ENCODE measurements around the gene KLHDC8A. TPM values are rescaled to one million over a fixed set of nuclear protein-coding genes. Genes with fewer than 3 reads are reported as not detected.

The KLHDC8A gene
- total RNA-seq, 3 donors from 2014 or later = 0.17 to 1.8 (median 0.78) TPM

- peaks cover 6% of the 10 kb centered on the region for H3K4me1 ChIP-seq (ENCODE audit: low read depth)
- intact Hi-C loops (cut with DNase I, micrococcal nuclease) = no loop called here
- no peak for TF ChIP-seq CTCF (IDR thresholded peaks at IDR 0.05)
- no peak for DNase-seq
- H3K4me3 ChIP-seq = no peak overlapping the region
- ATAC-seq = no peak
- H3K36me3 ChIP-seq (ENCODE audit: low read depth) = no peaks in the 10 kb centered on the region
- H3K9me3 ChIP-seq = no peaks in the 10 kb centered on the region
Observed at GRCh38 chr1:205328476-205328875, 28.2 kb downstream of the KLHDC8A start.

- Histone ChIP-seq H3K4me3 (no peak overlapping the region), H3K36me3 (ENCODE audit: low read depth) (no peaks in the 10 kb centered on the region), H3K9me3 (no peaks in the 10 kb centered on the region), H3K4me1 (ENCODE audit: low read depth) (peaks cover 8% of the 10 kb centered on the region)
- intact Hi-C loops (cut with DNase I, micrococcal nuclease) = no loop called here
- no peak for DNase-seq
- TF ChIP-seq CTCF (IDR thresholded peaks at IDR 0.05) = no peak
- no peak for ATAC-seq
Observed at GRCh38 chr1:205326812-205327466, 29.8 kb downstream of the KLHDC8A start.

GRCh38 chr1:205325334-205325884 lies 31.3 kb downstream of the KLHDC8A start:
- no peaks in the 10 kb centered on the region for H3K9me3 ChIP-seq
- TF ChIP-seq CTCF (IDR thresholded peaks at IDR 0.05) = peak; percentile 48
- no peak overlapping the region for H3K4me3 ChIP-seq
- H3K4me1 ChIP-seq (ENCODE audit: low read depth) = peaks cover 10% of the 10 kb centered on the region
- ATAC-seq = peak; percentile 47
- DNase-seq = peak in 1 of 3 donors; percentile 91
- no peaks in the 10 kb centered on the region for H3K36me3 ChIP-seq (ENCODE audit: low read depth)
- intact Hi-C loops (cut with DNase I, micrococcal nuclease) = loop anchor here (2.0 kb wide), 1 partner anchor 53 kb away; no protein-coding TSS in a partner anchor

GRCh38 chr1:205324781-205325180 lies 31.9 kb downstream of the KLHDC8A start:
- ATAC-seq = no peak
- H3K36me3 ChIP-seq (ENCODE audit: low read depth) = no peaks in the 10 kb centered on the region
- no peak for DNase-seq
- TF ChIP-seq CTCF (IDR thresholded peaks at IDR 0.05) = no peak
- H3K4me3 ChIP-seq = no peak overlapping the region
- peaks cover 10% of the 10 kb centered on the region for H3K4me1 ChIP-seq (ENCODE audit: low read depth)
- intact Hi-C loops (cut with DNase I, micrococcal nuclease) = loop anchor here (2.0 kb wide), 1 partner anchor 52 kb away; no protein-coding TSS in a partner anchor
- H3K9me3 ChIP-seq = no peaks in the 10 kb centered on the region

GRCh38 chr1:205323794-205324193 lies 32.9 kb downstream of the KLHDC8A start:
- TF ChIP-seq CTCF (IDR thresholded peaks at IDR 0.05) = no peak
- intact Hi-C loops (cut with DNase I, micrococcal nuclease) = loop anchor here (2.0 kb wide), 1 partner anchor 51 kb away; no protein-coding TSS in a partner anchor
- peaks cover 10% of the 10 kb centered on the region for H3K4me1 ChIP-seq (ENCODE audit: low read depth)
- no peak overlapping the region for H3K4me3 ChIP-seq
- H3K36me3 ChIP-seq (ENCODE audit: low read depth) = no peaks in the 10 kb centered on the region
- H3K9me3 ChIP-seq = no peaks in the 10 kb centered on the region
- ATAC-seq (no peak), DNase-seq (no peak)
